ENCODE data around the gene FKTN.

FKTN gene

GRCh38 chr9:105683688-105684275 is 125.9 kb downstream of the FKTN start:
- Histone ChIP-seq H3K9me3 (ENCODE audit: control insufficient read depth, insufficient read depth, low read length) (no peaks in the 10 kb centered on the region), H3K36me3 (ENCODE audit: control insufficient read depth, insufficient read depth, low read length) (no peaks in the 10 kb centered on the region), H3K27me3 (ENCODE audit: control insufficient read depth, insufficient read depth, low read length) (no peaks in the 10 kb centered on the region), H3K9ac (ENCODE audit: low read depth, low read length) (no peak overlapping the region), H3K4me3 (ENCODE audit: low read depth, low read length) (no peak overlapping the region), H3K4me1 (ENCODE audit: control insufficient read depth, insufficient read depth, low read length) (no peaks in the 10 kb centered on the region)

GRCh38 chr9:105686936-105687335 is 129.0 kb downstream of the FKTN start:
- Histone ChIP-seq H3K27me3 (ENCODE audit: control insufficient read depth, insufficient read depth, low read length) (peaks cover 2% of the 10 kb centered on the region), H3K4me1 (ENCODE audit: control insufficient read depth, insufficient read depth, low read length) (no peaks in the 10 kb centered on the region), H3K9me3 (ENCODE audit: control insufficient read depth, insufficient read depth, low read length) (no peaks in the 10 kb centered on the region), H3K4me3 (ENCODE audit: low read depth, low read length) (no peak overlapping the region), H3K9ac (ENCODE audit: low read depth, low read length) (no peak overlapping the region), H3K36me3 (ENCODE audit: control insufficient read depth, insufficient read depth, low read length) (no peaks in the 10 kb centered on the region)
